ENCODE measurements around the gene FBRSL1.
"Not testable (repeated sequence)": the region's sequence is repeated elsewhere in the genome, so short reads cannot be mapped to it uniquely, and the experiment has no call there.

The FBRSL1 gene

DNA sequence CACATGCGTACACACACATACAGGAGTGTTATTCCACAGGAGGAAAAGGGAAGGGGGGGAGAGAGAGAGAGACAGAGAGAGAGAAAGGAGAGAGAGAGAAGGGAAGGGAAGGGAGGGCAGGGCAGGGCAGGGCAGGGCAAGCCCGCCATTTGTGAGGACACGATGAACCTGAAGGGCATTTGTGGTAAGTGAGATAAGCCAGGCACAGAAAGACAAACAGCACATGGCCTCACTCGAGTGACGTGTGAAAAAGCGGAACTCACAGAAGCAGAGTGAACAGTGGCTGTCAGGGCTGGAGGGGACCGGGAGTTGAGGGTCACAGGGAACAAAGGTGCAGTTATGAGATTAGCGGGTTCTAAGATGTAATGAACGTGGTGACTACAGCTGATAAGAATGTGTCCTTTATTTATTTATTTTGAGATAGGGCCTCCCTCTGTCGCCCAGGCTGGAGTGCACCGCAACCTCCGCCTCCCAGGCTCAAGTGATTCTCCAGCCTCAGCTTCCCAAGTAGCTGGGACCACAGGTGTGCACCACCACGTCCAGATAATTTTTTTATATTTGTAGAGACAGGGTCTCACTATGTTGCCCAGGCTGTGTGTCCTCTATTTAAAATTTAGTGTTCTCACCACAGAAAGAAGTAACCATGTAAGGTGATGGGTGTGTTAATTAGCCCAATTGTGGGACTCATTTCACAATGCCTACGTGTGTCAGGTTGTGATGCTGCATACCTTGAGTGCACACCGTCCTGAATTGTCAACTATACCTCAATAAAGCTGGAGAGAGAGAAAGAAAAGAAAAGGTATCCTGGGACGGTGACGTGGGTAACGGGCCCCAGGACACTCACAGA, 18.7 kb upstream of the FBRSL1 start:
- no peak for DNase-seq (ENCODE audit: low read depth)

GRCh38 chr12:132471858-132472255, 18.1 kb upstream of the FBRSL1 start:
- DNase-seq (ENCODE audit: low read depth), result no peak

GRCh38 chr12:132472386-132472785, 17.6 kb upstream of the FBRSL1 start:
- no peak for DNase-seq (ENCODE audit: low read depth)

- no peak for DNase-seq (ENCODE audit: low read depth)
Observed at GRCh38 chr12:132474237-132474741, 15.7 kb upstream of the FBRSL1 start.

GRCh38 chr12:132474799-132475303, 15.1 kb upstream of the FBRSL1 start:
- not testable (repeated sequence) for DNase-seq (ENCODE audit: low read depth)

DNA sequence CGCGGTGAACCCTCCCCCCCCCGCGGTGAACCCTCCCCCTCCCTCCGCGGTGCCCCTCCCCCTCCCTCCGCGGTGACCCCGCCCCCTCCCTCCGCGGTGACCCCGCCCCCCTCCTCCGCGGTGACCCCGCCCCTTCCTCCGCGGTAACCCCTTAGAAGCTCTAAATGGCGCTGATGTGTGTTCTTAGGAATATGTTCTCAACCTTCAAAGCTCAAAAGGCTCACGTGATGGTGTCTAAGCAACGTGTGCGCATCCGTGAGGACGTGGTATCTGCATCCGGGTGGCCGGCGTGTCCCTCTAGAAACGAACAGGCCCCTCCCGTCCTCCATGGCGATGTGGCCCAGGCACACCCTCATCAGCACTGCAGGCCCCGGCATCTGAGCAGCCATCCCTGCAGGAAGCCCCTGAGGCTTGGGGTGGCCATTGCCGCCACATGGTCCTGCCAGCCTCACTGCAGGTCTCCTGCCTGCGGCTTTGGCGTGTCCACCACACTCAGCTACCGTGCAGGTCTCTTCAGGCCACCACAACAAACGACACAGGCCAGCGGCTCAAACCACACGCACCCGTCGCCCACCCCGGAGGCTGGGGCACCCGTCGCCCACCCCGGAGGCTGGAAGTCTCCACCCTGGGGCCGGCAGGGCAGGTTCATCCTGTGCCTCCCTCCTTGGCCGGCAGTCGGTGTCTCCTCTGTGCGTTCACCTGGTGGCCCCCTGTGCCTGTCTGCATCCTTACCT, 14.5 kb upstream of the FBRSL1 start:
- DNase-seq (ENCODE audit: low read depth), result no peak

DNA sequence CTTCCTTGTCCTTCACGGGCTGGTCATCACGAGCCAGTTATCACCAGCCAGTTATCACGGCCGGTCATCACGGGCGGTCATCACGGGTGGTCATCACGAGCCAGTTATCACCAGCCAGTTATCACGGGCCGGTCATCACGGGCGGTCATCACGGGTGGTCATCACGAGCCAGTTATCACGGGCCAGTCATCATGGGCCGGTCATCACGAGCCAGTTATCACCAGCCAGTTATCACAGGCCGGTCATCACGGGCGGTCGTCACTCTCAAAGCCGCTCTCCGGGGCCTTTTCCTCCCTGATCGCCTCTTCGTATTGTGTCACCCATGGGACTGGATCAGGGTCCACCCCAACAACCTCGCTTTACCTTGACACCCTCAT, 13.9 kb upstream of the FBRSL1 start:
- no peak for DNase-seq (ENCODE audit: low read depth)

DNA sequence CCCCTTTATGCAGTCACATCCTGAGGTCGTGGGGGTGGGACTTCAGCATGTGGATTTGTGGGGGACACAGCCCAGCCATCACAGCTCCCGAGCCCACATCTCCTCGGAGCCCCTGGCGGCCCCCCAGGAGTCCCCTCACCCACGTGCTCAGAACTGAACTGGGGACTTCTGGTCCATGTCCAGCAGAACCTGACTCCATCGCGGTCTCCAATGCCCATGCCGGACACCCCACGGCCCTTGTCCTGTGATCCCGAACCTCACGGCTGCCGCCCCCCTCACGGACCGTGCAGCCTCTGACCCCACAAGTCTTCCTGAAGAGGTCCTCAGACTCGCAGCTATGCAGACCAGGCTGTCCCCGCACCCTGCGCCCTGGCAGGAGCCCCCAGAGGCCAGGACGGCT, 13.5 kb upstream of the FBRSL1 start:
- no peak for DNase-seq (ENCODE audit: low read depth)

DNA sequence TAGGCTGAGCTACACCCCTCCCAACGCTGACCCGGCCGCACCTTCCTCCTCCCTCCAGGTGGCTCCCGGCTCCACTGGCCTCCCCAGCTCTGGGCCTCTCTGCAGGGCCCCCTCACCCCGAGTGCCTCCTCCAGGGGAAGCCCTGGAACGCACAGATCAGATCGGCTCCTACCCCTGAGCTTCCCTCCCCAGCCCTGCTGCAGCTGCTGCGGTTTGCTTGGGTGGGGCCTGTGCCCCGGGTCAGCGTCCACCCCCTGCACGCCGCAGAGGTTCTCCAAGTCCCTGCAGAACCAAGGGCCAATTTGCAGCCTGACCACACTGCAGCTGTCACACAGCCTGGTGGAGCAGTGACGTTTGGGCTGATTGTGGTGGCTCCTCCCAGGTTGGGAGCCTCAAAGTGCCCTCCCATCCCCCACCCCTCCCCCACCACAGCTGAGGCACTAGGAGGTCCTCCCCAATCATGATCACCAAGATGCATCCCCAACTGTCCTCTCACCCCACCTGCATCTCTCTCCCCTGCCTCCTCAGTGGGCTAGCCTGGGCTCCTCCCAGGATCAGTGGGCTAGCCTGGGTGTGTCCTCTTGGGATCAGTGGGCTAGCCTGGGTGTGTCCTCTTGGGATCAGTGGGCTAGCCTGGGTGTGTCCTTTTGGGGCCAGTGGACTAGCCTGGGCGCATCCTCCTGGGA, 12.8 kb upstream of the FBRSL1 start:
- DNase-seq (ENCODE audit: low read depth), result no peak

- DNase-seq (ENCODE audit: low read depth), result no peak
Observed at GRCh38 chr12:132477703-132478432, 12.1 kb upstream of the FBRSL1 start.

DNA sequence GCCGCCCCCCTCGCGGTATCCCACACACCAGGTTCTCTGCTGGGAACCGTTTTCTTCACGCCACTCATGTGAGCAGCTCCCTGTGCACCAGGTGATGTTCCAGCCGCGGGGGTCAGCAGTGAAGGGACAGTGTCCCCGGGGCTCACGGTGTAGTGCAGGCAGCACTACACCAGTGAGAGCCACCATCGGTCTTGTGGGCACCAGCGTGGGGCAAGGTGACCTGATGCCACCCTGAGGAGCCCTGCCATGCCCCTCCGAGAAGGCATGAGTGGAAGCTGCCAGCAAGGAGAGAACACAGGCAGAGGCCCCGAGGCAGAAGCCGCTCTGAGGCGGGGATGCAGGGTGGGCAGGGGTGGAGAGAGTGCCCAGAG, 11.5 kb upstream of the FBRSL1 start:
- no peak for DNase-seq (ENCODE audit: low read depth)

- no peak for DNase-seq (ENCODE audit: low read depth)
Observed at GRCh38 chr12:132478845-132479244, 11.1 kb upstream of the FBRSL1 start.

DNA sequence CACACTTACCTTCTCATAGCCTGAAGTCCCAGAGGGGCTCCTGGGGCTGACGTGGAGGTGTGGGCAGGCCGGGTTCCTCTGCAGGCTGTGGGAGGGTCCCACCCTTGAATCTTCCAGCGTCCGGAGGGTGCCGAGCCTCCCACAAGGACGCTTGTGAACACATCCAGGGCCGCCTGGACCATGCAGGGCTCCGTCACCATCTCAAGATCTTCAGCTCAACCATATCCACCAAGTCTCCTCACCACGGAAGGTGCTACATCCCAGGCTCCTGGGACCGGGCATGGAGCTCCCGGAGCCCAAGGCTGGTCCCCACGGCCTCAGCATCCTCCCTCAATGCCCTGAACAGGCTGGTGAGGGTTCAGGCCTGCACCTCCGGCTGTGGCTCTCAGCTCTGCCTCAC, 10.7 kb upstream of the FBRSL1 start:
- DNase-seq (ENCODE audit: low read depth), result no peak

DNA sequence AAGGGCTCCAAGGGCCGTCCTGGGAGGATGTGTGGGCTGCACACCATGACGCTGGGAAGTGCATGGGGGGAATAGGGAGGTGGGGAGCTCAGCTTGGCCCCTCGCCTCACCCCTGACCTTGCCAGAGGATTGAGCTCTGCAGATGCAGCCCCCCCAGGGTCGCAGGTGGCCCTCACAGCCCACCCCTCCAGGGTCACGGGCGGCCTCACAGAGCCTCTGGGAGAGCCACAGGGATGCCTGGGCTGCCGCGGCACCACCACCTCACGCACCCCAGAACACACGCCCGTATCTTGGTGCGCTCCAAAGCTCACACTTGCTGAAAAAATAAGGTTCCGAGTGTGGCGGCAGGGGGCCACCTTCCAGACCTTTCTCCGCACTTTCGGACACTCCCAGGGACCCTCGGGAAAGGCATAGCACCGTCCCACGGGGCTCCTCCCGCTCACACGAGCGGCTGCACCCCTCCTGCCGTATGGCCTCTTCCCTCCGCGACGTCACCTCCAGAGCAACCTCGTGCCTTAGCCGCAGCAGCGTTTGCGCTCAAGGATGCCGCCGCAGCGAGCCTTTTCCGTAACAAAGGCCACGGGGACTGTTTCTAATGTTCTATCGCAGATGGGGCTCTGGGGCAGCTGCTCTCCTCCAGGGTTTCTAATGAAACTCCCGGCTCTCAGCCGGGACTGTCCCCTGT, 9.9 kb upstream of the FBRSL1 start:
- no peak for DNase-seq (ENCODE audit: low read depth)

GRCh38 chr12:132480623-132481132, 9.3 kb upstream of the FBRSL1 start:
- DNase-seq (ENCODE audit: low read depth), result no peak

GRCh38 chr12:132481345-132481744, 8.6 kb upstream of the FBRSL1 start:
- DNase-seq (ENCODE audit: low read depth), result no peak

DNA sequence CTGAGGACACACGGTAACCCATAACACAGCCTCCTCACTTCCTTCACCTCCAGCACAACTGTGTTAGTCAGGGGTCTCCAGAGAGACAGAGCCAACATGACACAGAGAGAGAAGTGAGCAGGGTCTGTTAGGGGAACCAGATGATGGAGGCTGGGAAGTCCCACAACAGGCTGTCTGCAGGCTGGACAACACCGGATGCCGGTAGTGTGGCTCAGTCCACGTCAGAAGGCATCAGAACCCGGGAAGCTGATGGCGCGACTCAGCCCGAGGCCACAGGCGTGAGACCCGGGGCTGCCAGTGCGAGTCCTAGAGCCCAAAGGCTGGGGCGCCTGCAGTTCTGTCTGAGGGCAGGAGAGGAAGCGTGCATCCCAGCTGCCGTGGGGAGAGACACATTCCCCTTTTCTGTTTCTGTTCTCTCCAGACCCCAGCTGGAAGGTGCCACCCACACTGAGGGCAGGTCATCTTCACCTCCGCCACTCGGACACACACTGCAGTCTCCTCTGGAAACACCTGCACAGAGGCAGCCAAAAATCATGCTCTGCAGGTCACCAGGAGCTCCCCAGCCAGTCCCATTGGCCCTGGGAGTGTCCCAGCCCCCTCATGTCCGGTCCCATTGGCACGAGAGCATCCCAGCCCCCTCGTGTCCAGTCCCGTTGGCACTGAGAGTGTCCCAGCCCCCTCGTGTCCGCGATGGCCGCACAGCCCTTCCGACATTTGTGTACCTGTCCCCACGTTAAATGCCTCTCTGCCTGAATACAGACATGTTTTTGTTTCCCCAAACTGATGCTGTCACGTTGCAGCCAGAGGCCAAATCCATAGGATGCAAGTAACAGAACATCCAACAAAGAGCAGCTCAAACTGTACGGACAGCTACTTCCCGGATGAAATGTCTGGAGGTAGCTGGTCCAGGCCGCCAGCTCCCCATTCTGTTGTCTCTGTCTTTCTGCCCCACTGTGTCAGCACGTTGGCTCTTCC, 7.9 kb upstream of the FBRSL1 start:
- no peak for DNase-seq (ENCODE audit: low read depth)

GRCh38 chr12:132482771-132483170, 7.2 kb upstream of the FBRSL1 start:
- DNase-seq (ENCODE audit: low read depth), result no peak

DNA sequence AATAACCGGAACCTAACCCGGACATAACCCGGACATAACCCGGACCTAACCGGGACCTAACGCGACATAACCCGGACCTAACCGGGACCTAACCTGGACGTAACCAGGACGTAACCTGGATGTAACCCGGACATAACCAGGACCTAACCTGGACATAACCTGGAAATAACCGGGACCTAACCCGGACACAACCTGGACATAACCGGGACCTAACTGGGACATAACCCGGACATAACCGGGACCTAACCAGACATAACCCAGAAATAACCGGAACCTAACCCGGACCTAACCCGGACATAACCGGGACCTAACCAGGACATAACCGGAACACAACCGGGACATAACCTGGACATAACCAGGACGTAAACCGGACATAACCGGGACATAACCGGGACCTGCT, 6.7 kb upstream of the FBRSL1 start:
- no peak for DNase-seq (ENCODE audit: low read depth)

GRCh38 chr12:132483612-132484011, 6.3 kb upstream of the FBRSL1 start:
- no peak for DNase-seq (ENCODE audit: low read depth)
